RWPE2 (cell line): ENCODE results near the gene MPRIP.

Source experiments
- ATAC-seq: fragments of 200-7000 bp; cut with Tn5 transposase; 3 replicates; pipeline ENCODE4 v1.9.1; 2021; ENCODE audit warnings: low read depth
- DNase-seq: peaks from one replicate; pipeline ENCODE4 v3.0.0-alpha.2; 2020; ENCODE audit warnings: low spot score
- H3K27ac ChIP-seq: fragments of 450-650 bp; 2 replicates; pipeline ENCODE4 v1.5.1; 2017; ENCODE audit warnings: mild to moderate bottlenecking; ENCODE audit not compliant: poor library complexity, severe bottlenecking
- H3K27me3 ChIP-seq: fragments of 250-450 bp; sonication (Bioruptor Pico); 2 replicates; pipeline ENCODE4 v1.5.1; 2021; ENCODE audit warnings: mild to moderate bottlenecking, moderate library complexity; ENCODE audit not compliant: insufficient read depth, poor library complexity, severe bottlenecking
- H3K36me3 ChIP-seq: fragments of 250-450 bp; sonication (Bioruptor Pico); 2 replicates; pipeline ENCODE4 v1.5.1; 2020; ENCODE audit warnings: low read depth, mild to moderate bottlenecking, moderate library complexity
- H3K4me1 ChIP-seq: fragments of 250-450 bp; sonication (Bioruptor Pico); 2 replicates; pipeline ENCODE4 v1.5.1; 2021; ENCODE audit warnings: mild to moderate bottlenecking, moderate library complexity; ENCODE audit not compliant: insufficient read depth, poor library complexity, severe bottlenecking
- H3K4me3 ChIP-seq: fragments of 250-450 bp; sonication (Bioruptor Pico); 2 replicates; pipeline ENCODE4 v1.5.1; 2021; ENCODE audit warnings: mild to moderate bottlenecking, moderate library complexity; ENCODE audit not compliant: severe bottlenecking
- H3K9me3 ChIP-seq: fragments of 250-450 bp; sonication (Bioruptor Pico); 2 replicates; pipeline ENCODE4 v1.5.1; 2021; ENCODE audit warnings: mild to moderate bottlenecking, moderate library complexity; ENCODE audit not compliant: severe bottlenecking
- TF ChIP-seq, protein P1 (sequence below): fragments of 450-650 bp; IDR thresholded peaks from one replicate; pipeline ENCODE4 v1.5.1; 2017; ENCODE audit warnings: mild to moderate bottlenecking, moderate library complexity; ENCODE audit not compliant: poor library complexity, severe bottlenecking

MPRIP gene

DNA sequence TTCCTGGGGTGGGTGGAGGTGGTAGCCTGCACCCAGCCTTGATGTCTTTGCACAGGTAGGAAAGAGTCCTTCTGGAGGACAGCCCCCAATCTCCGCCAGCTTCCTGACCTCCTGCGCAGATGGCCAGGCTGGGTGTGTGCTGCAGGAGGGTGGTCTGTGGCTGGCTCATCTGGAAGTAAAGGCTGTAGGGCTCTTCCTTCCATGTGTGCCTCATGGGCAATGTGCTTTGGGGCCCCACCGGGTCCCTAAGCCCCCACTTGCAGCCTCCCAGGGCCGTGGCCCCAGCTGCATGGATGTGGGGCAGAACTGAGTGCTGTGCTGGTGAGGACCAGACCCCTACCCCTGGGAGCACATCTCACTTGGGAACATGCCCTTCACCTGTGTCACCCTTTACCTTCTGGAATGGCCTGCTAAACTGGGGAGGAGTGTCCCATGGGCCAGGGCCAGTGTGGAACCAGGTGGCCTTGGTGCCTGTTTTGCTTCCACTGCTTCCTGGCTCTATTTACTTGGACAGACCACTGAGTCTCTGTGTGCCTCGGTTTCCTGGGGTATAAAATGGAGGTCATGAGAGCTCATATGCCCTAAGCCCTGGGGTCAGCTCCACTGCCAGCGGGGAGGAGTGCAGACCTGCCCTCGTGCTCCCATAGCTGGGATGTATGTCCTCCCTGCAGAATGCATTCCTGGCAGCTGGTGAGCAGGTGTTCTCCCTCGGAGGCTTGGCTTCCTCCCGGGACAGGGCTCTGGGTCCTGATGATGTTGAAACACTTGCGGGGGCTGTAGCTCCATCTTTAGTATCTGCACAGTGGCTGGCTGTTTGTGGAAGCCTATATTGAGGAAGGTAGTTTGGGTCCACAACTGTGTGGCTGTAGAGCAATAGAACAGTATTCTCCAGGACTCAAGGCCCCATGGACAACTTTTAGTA lies 18.0 kb downstream of the MPRIP start:
- TF ChIP-seq, protein P1, sequence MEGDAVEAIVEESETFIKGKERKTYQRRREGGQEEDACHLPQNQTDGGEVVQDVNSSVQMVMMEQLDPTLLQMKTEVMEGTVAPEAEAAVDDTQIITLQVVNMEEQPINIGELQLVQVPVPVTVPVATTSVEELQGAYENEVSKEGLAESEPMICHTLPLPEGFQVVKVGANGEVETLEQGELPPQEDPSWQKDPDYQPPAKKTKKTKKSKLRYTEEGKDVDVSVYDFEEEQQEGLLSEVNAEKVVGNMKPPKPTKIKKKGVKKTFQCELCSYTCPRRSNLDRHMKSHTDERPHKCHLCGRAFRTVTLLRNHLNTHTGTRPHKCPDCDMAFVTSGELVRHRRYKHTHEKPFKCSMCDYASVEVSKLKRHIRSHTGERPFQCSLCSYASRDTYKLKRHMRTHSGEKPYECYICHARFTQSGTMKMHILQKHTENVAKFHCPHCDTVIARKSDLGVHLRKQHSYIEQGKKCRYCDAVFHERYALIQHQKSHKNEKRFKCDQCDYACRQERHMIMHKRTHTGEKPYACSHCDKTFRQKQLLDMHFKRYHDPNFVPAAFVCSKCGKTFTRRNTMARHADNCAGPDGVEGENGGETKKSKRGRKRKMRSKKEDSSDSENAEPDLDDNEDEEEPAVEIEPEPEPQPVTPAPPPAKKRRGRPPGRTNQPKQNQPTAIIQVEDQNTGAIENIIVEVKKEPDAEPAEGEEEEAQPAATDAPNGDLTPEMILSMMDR, result no peak
- peaks cover 25% of the 10 kb centered on the region for H3K4me1 ChIP-seq
- H3K4me3 ChIP-seq, result no peak overlapping the region
- DNase-seq, result peak; percentile 44
- no peak for ATAC-seq
- H3K36me3 ChIP-seq, result peaks cover 43% of the 10 kb centered on the region
- H3K9me3 ChIP-seq, result no peaks in the 10 kb centered on the region
- H3K27ac ChIP-seq, result no peak overlapping the region
- H3K27me3 ChIP-seq, result no peaks in the 10 kb centered on the region

DNA sequence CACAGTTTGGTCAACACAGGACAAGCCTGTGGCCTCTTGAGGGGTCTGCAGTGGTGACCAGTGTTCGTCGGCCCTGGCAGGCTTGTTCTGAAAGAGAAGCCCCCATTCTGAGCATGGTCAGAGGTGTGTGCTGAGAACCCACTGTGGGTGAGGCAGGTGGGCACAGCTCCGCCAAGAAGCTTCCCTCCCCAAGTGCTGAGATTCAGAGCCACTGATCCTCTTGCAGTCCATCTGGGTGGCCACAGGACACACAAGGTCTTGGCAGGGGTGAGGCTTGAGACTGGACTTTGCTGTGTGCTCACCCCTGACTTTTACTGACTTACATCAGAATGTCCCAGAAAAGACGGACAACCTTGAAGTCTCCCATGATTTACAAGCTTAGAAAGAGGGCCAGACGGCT lies 18.7 kb downstream of the MPRIP start:
- TF ChIP-seq, protein P1, result no peak
- H3K9me3 ChIP-seq, result no peaks in the 10 kb centered on the region
- DNase-seq (peak; percentile 35), ATAC-seq (no peak)
- no peaks in the 10 kb centered on the region for H3K27me3 ChIP-seq
- peaks cover 20% of the 10 kb centered on the region for H3K4me1 ChIP-seq
- H3K4me3 ChIP-seq, result no peak overlapping the region
- peaks cover 43% of the 10 kb centered on the region for H3K36me3 ChIP-seq
- H3K27ac ChIP-seq, result no peak overlapping the region

DNA sequence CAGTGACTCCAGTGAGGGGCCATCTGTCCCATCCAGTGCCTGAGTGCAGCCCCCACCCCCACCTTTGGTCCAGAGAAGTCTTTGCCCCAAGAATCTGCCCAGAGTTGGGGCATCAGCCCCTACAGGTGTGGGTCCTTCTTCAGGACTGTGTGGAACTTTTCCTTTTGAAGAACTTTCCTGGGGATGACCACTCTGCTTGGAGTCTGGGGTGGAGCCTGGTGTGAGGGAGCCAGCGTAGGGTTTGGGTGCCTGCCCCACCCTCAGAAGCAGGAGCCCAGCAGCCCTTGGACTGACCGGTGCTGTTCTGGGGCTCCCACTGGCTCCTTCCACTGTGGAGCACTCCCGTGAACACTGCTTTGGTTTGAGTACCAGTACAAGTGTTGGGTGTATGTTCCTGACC lies 19.3 kb downstream of the MPRIP start:
- DNase-seq, result peak; percentile 32
- H3K27ac ChIP-seq, result peak overlapping the region; percentile 40
- peaks cover 23% of the 10 kb centered on the region for H3K4me1 ChIP-seq
- H3K27me3 ChIP-seq, result no peaks in the 10 kb centered on the region
- no peak overlapping the region for H3K4me3 ChIP-seq
- no peaks in the 10 kb centered on the region for H3K9me3 ChIP-seq
- no peak for ATAC-seq
- peaks cover 43% of the 10 kb centered on the region for H3K36me3 ChIP-seq
- TF ChIP-seq, protein P1, result no peak

DNA sequence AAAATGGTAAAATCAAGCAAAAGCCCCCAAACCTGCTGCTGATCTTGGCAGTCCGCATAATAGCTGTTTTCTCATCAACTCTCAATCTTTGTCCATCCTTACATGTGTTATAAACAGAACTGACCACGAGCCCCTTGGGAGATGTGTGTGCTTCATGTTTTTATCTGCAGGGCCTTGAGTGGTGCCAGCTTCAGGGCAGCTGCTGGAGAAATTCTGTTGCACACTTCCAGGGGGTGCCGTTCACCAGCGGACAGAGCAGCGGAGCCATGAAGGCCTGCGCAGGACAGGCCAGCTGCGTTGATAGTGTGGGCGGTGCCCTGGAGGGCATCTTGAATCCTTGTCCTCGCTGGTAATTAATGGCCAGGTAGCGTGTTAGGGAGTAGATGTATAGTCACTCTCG lies 20.1 kb downstream of the MPRIP start:
- Histone ChIP-seq H3K4me1 (peaks cover 30% of the 10 kb centered on the region), H3K36me3 (peaks cover 41% of the 10 kb centered on the region), H3K27me3 (no peaks in the 10 kb centered on the region), H3K9me3 (no peaks in the 10 kb centered on the region), H3K4me3 (no peak overlapping the region), H3K27ac (peak overlapping the region; percentile 40)
- ATAC-seq (no peak), DNase-seq (peak; percentile 23)
- TF ChIP-seq, protein P1, result no peak

DNA sequence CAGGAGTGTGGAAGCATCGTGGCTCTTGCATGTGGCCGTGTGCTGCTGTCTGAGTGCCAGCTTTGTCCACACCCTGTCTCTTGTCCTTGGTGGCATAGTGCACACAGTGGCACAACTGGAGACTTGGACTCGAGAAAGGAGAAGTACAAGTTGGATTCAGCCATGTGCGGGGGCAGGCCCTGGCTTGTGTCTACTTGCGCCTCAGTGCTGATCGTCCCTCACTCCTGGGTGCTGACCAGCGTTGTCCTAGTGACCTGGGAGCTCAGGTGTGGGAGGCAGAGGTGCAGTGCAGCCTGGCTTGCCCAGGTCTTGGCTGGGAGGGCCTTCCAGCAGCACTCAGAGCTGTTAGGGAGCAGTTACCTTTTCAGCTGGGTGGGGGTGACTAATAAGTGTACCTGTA lies 20.6 kb downstream of the MPRIP start:
- Histone ChIP-seq H3K4me1 (peaks cover 34% of the 10 kb centered on the region), H3K36me3 (peaks cover 36% of the 10 kb centered on the region), H3K27ac (peak overlapping the region; percentile 40), H3K27me3 (no peaks in the 10 kb centered on the region), H3K4me3 (no peak overlapping the region), H3K9me3 (no peaks in the 10 kb centered on the region)
- DNase-seq, result peak; percentile 45
- peak; percentile 24 for ATAC-seq
- TF ChIP-seq, protein P1, result no peak
